Measurements from ENCODE around the gene ING5. TPM values are rescaled to one million over a fixed set of nuclear protein-coding genes. Genes with fewer than 3 reads are reported as not detected.

The ING5 gene
- total RNA-seq, 1 experiment from 2014 or later, result 39.8 TPM

DNA sequence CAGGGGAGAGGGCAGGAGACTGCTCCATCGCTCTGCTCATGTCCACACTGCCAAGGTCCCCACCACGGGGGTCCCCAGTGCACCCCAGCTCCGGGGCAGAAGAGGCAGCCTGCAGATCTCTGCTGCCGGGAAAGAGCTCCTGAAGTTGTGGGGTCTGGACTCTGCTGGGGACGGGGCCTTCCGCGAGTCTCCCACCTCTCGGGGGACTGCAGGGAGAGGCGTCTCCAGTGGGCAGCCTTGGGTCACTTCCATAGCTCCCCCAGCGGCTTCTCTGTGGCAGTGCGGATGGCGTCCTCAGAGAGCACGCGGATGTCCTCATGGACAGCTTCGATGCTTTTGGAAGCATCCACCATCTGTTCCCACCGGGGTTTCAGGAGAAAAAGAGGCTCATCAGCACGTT lies 26.0 kb upstream of the ING5 start:
- CTCF ChIA-PET, result no interaction called here
- intact Hi-C loops (cut with micrococcal nuclease; ENCODE audit: unreplicated experiment), result no loop called here
- H3K9me3 ChIP-seq (ENCODE audit: control insufficient read depth, insufficient read depth, low read depth, low read length), result no peaks in the 10 kb centered on the region

DNA sequence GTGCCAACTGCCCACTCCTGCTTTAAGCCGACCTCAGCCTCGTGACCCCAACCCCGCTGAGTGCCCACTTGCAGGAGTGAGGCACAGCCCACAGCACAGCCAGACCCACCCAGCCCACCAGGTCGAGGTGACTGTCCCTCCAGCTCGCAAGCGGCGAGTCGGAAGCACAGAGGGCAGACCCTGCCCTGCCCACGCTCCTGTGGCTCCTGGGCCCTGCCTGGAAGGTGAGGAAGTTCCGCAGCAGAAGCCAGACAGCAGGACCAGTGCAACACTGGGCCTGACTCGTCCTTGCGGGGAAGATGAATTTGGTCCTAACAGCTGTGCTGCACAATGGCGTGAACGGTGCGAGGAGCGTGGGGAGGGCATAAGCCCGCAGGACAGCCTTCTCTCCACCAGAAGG lies 25.2 kb upstream of the ING5 start:
- DNase-seq (ENCODE audit: low read depth, low spot score), result no peak
- H3K4me3 ChIP-seq (ENCODE audit: low read depth in 2 of 2, low read length in 2 of 2), result no peak overlapping the region
- peaks cover 3% of the 10 kb centered on the region; the same call in 1 of the 2 replicates for H3K36me3 ChIP-seq (ENCODE audit: control insufficient read depth, insufficient read depth, low read length)
- intact Hi-C loops (cut with micrococcal nuclease; ENCODE audit: unreplicated experiment) (no loop called here), in situ Hi-C loops (cut with HindIII; ENCODE audit: low pct_unique_long_range_greater_than_20kb, low sequenced_read_pairs) (no loop called here)
- no peak for TF ChIP-seq TCF7L2 (IDR thresholded peaks at IDR 0.05; ENCODE audit: low read depth, low read length)
- no peak for TF ChIP-seq SIN3A (IDR thresholded peaks at IDR 0.05; ENCODE audit: borderline replicate concordance, insufficient read depth, low read depth, low read length)
- TF ChIP-seq, protein P1, sequence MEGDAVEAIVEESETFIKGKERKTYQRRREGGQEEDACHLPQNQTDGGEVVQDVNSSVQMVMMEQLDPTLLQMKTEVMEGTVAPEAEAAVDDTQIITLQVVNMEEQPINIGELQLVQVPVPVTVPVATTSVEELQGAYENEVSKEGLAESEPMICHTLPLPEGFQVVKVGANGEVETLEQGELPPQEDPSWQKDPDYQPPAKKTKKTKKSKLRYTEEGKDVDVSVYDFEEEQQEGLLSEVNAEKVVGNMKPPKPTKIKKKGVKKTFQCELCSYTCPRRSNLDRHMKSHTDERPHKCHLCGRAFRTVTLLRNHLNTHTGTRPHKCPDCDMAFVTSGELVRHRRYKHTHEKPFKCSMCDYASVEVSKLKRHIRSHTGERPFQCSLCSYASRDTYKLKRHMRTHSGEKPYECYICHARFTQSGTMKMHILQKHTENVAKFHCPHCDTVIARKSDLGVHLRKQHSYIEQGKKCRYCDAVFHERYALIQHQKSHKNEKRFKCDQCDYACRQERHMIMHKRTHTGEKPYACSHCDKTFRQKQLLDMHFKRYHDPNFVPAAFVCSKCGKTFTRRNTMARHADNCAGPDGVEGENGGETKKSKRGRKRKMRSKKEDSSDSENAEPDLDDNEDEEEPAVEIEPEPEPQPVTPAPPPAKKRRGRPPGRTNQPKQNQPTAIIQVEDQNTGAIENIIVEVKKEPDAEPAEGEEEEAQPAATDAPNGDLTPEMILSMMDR (IDR thresholded peaks at IDR 0.05), result no peak
- TF ChIP-seq, protein P2, sequence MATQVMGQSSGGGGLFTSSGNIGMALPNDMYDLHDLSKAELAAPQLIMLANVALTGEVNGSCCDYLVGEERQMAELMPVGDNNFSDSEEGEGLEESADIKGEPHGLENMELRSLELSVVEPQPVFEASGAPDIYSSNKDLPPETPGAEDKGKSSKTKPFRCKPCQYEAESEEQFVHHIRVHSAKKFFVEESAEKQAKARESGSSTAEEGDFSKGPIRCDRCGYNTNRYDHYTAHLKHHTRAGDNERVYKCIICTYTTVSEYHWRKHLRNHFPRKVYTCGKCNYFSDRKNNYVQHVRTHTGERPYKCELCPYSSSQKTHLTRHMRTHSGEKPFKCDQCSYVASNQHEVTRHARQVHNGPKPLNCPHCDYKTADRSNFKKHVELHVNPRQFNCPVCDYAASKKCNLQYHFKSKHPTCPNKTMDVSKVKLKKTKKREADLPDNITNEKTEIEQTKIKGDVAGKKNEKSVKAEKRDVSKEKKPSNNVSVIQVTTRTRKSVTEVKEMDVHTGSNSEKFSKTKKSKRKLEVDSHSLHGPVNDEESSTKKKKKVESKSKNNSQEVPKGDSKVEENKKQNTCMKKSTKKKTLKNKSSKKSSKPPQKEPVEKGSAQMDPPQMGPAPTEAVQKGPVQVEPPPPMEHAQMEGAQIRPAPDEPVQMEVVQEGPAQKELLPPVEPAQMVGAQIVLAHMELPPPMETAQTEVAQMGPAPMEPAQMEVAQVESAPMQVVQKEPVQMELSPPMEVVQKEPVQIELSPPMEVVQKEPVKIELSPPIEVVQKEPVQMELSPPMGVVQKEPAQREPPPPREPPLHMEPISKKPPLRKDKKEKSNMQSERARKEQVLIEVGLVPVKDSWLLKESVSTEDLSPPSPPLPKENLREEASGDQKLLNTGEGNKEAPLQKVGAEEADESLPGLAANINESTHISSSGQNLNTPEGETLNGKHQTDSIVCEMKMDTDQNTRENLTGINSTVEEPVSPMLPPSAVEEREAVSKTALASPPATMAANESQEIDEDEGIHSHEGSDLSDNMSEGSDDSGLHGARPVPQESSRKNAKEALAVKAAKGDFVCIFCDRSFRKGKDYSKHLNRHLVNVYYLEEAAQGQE (IDR thresholded peaks at IDR 0.05; ENCODE audit: insufficient read depth in 1 of 2, low read depth in 2 of 2, low read length in 1 of 2), result no peak
- no peak for TF ChIP-seq POLR2AphosphoS5 (IDR thresholded peaks at IDR 0.05; ENCODE audit: low read depth, low read length)
- H3K9me3 ChIP-seq (ENCODE audit: control insufficient read depth, insufficient read depth, low read depth, low read length), result no peaks in the 10 kb centered on the region
- no peaks in the 10 kb centered on the region for H3K27me3 ChIP-seq (ENCODE audit: control insufficient read depth, insufficient read depth, low read length)
- H3K27ac ChIP-seq (ENCODE audit: low read length), result no peak overlapping the region
- ChIA-PET POLR2A (no interaction called here), CTCF (no interaction called here)
- BruUV-seq (replicated peaks), result no TSS peak
- H3K4me1 ChIP-seq (ENCODE audit: control insufficient read depth, insufficient read depth, low read length), result peaks cover 3% of the 10 kb centered on the region; the same call in 1 of the 2 replicates
- ATAC-seq, result no peak

More for the DNA sequence above, 26.0 kb upstream of the ING5 start:
- TF ChIP-seq, protein P1 (IDR thresholded peaks at IDR 0.05), result no peak
- TF ChIP-seq SIN3A (IDR thresholded peaks at IDR 0.05; ENCODE audit: borderline replicate concordance, insufficient read depth, low read depth, low read length) (no peak), POLR2AphosphoS5 (IDR thresholded peaks at IDR 0.05; ENCODE audit: low read depth, low read length) (no peak), TCF7L2 (IDR thresholded peaks at IDR 0.05; ENCODE audit: low read depth, low read length) (no peak)
- TF ChIP-seq, protein P2 (IDR thresholded peaks at IDR 0.05; ENCODE audit: insufficient read depth in 1 of 2, low read depth in 2 of 2, low read length in 1 of 2), result no peak
- POLR2A ChIA-PET, result no interaction called here
- H3K27me3 ChIP-seq (ENCODE audit: control insufficient read depth, insufficient read depth, low read length), result no peaks in the 10 kb centered on the region
- no TSS peak for BruUV-seq (replicated peaks)
- no peak for DNase-seq (ENCODE audit: low read depth, low spot score)
- peaks cover 3% of the 10 kb centered on the region; the same call in 1 of the 2 replicates for H3K36me3 ChIP-seq (ENCODE audit: control insufficient read depth, insufficient read depth, low read length)
- H3K4me1 ChIP-seq (ENCODE audit: control insufficient read depth, insufficient read depth, low read length), result peaks cover 3% of the 10 kb centered on the region; the same call in 1 of the 2 replicates
- no peak overlapping the region for H3K4me3 ChIP-seq (ENCODE audit: low read depth in 2 of 2, low read length in 2 of 2)
- in situ Hi-C loops (cut with HindIII; ENCODE audit: low pct_unique_long_range_greater_than_20kb, low sequenced_read_pairs), result no loop called here
- no peak overlapping the region for H3K27ac ChIP-seq (ENCODE audit: low read length)
- no peak for ATAC-seq

Data from Panc1 (cell line).